Cerebellar nuclear complex (tissue), 1 donor: ENCODE results near the gene SNX19.
"Not testable (repeated sequence)": the region's sequence is repeated elsewhere in the genome, so short reads cannot be mapped to it uniquely, and the experiment has no call there.

ENCODE experiments used
- DNase-seq, 2 experiments: peaks; one replicate each; lab custom pipeline; 2025; lab: John Stamatoyannopoulos, UW

The SNX19 gene, protein sequence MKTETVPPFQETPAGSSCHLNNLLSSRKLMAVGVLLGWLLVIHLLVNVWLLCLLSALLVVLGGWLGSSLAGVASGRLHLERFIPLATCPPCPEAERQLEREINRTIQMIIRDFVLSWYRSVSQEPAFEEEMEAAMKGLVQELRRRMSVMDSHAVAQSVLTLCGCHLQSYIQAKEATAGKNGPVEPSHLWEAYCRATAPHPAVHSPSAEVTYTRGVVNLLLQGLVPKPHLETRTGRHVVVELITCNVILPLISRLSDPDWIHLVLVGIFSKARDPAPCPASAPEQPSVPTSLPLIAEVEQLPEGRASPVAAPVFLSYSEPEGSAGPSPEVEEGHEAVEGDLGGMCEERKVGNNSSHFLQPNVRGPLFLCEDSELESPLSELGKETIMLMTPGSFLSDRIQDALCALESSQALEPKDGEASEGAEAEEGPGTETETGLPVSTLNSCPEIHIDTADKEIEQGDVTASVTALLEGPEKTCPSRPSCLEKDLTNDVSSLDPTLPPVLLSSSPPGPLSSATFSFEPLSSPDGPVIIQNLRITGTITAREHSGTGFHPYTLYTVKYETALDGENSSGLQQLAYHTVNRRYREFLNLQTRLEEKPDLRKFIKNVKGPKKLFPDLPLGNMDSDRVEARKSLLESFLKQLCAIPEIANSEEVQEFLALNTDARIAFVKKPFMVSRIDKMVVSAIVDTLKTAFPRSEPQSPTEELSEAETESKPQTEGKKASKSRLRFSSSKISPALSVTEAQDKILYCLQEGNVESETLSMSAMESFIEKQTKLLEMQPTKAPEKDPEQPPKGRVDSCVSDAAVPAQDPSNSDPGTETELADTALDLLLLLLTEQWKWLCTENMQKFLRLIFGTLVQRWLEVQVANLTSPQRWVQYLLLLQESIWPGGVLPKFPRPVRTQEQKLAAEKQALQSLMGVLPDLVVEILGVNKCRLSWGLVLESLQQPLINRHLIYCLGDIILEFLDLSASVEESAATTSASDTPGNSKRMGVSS

DNA sequence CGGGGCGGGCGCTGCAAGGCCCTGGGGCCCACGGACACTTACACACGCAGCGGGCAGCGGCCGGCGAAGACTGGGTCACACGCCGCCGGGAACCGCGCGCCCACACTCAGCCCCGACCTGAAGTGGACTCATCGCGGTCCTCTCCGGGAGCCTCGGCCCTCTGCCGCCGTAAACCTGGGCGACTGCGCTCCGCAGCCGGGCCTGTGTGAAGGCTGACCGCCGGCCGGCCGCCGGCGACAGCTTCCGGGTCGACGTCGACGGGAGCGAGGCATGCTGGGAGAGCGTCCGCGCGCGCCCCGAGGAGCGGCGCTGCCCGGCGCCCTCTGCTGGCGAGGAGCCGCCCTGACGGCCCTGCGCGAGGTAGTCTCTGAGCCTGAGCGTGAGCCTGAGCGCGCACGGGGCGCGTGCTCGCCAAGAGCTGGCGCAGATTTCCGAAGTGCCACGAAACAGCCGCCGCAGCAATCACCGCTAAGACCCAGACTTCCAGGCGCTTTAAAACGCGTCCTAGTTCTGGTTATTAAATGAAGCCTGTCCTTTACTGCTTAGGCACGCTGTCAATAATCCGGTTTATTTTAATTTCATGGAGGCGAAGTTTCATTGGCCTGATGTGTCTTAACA, at the start of gene SNX19:
SNX19 (minus strand) TSS at position 242 of the 618 bp plus-strand sequence. CDS start 540 bp downstream, outside the sequence.
- peak in 1 of 2 experiments; percentile 48 for DNase-seq

DNA sequence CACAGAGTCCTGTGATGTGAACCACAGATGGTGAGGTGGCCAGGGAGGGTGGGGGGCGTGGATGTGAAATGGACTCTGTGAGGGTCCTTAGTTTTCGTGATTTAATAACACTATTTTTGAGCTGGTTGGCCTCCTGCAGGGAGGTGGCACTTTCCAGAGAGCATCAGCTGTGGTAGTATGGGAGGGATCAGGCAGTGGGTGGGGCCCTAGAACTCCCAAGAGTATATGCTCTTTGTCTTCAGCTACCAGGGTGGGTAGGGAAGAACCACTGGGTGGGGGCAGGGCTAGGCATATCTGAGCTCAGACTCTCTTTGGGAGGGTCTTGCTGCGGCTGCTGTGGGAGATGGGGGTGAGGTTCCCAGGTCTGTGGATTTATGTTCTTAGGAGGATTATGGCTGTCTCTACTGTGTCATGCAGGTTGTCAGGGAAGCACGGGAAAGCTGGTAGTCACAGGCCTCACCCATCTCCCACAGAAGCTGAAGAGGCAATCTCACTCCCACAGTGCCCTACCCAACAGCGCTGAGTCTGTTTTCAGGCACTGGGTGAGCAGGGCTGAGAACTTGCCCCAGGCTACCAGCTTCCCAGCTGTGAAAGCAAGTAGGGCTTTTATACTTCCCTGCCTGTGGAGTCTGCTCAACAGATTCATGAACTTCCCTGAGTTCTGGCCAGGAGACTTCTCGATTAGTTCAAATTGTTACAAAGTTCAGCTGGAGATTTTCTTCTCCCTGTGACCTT, 47.9 kb upstream of the SNX19 start:
- no peak for DNase-seq

- DNase-seq: no peak
Observed at GRCh38 chr11:130947889-130948288, 31.6 kb upstream of the SNX19 start.

GRCh38 chr11:130947481-130947880, 31.2 kb upstream of the SNX19 start:
- DNase-seq: no peak

DNA sequence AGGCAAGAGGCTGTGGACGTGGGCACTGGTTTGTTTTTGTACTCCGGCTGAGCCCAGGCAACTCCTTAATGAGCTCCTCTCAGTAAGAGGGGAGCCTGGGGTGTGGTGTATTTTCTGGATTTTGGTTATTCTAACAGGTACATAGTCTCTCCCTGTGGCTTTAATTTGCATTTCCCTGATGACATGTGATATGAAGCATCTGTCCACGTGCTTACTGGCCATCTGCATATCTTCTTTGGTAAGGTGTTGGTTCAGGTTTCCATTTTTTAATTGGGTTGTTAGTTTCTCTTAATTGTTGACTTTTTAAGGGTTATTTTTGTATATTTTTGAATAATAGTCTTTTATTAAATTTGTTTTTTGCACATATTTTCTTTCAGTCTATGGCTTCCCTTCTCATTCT, 30.8 kb upstream of the SNX19 start:
- DNase-seq: no peak

DNA sequence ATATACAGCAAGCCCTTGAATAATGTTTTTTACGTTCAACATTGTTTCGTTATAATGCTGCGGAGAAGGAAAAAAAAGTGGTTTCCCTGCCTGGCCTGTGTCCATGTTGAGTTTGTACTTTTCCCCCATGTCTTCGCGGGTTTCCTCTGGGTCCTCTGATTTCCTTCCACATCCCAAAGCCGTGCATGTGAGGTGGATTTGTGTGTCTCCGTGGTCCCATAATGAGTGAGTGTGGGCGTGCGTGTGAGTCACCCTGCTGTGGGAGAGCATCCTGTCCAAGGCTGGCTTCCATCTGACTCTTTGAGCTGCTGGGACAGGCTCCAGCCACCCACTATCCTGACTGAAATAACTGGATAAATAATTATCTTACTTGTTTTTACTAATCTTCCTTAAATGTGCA, 29.6 kb upstream of the SNX19 start:
- no peak for DNase-seq

DNA sequence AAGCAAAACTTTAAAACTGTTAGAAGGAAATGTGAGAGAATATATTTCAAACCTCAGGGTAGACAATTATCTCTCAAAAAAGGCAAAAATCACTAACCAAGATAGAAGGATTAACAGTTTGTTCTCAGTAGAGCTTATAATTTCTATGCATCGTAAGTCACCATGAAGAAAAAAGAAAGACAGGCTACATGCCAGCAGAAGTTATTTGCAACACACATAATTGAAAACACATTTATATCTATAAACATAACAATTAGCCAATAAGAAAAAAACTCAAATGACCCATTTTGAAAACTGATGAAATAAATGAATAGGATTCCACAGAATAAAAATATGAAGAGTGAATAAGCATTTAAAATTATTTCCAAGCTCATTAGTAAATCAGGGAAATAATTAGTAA, 24.4 kb upstream of the SNX19 start:
- DNase-seq: no peak

GRCh38 chr11:130937051-130937450, 20.8 kb upstream of the SNX19 start:
- no peak for DNase-seq

DNA sequence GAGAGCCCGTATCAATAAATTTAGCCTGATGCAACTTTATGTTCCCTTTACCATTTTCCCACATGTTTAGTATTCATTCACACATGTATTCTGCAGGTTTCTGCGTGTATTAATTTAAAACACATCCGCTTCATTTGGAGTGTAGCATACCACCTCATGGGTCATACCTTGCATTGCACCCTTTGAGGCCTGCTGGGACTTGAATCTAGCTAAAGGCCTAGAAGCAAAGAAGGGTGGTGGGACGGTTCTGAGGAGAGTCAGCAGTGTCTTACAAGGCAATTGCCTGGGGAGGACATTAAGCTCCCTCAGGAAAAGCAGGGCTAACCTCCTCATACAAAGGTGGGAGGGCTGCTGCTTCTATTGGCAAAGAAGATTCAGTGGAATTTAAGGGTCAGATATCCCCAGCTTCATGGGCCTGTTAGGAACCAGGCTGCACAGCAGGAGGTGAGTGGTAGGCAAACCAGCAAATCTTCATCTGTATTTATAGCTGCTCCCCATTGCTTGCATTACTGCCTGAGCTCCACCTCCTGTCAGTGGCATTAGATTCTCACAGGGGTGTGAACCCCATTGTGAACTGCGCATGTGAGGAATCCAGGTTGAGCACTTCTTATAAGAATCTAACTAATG, 15.9 kb upstream of the SNX19 start:
- no peak for DNase-seq

- DNase-seq: no peak
Observed at GRCh38 chr11:130924750-130925149, 8.5 kb upstream of the SNX19 start.

DNA sequence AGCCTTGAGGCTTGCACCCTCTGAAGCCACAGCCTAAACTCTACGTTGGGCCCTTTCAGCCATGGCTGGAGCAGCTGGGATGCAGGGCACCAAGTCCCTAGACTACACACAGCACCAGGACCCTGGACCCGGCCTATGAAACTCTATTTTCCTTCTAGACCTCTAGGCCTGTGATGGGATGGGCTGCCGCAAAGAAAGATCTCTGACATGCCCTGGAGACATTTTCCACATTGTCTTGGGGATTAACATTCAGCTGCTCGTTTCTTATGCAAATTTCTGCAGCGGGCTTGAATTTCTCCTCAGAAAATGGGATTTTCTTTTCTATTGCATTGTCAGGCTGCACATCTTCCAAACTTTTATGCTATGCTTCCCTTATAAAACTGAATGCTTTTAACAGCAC, 4.3 kb upstream of the SNX19 start:
- not testable (repeated sequence) for DNase-seq

DNA sequence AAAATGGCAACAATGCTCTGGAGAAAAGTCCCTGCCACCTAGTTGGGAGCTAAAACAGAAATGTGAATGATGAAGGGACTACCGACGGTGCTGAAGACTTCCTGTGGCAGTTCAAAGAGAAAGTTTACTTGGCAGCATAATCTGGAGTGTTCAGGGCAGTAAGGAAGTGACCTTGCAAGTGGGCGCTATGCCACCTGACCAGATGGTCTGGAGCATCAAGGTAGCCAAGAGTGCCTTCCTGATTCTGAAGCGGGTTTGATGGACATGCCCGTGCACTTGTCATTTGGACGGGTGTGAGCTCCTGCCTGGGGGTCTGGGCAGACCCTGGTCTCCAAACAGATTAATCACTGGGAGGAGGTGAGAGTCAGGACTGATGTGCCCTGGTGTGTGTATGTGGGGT, 1.8 kb upstream of the SNX19 start:
- peak in 1 of 2 experiments; percentile 38 for DNase-seq

- peak in 1 of 2 experiments; percentile 29 for DNase-seq
Observed at GRCh38 chr11:130916910-130917309, 631 bp upstream of the SNX19 start.

DNA sequence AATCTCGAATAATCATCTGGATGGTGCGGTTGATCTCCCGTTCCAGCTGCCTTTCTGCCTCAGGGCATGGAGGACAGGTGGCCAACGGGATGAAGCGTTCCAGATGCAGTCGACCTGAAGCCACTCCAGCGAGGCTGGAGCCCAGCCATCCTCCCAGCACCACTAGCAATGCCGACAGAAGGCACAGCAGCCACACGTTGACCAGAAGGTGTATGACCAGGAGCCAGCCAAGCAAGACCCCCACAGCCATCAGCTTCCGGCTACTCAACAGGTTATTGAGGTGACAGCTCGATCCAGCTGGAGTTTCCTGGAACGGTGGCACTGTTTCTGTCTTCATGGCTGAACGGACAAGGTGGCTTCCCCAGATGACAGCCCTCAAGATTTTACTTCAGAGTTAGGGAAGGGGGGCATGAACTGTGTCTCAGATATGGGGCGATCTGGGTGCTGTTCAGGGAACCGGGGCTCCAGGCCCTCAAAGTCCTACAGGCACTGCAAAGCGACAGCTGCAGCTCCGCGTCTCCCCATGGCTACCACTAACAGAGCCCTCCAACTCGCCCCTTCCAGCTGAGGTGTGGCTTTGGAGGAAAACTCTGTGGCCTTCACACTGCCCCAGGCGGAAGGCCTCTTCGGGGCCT, 559 bp downstream of the SNX19 start:
- no peak for DNase-seq

- DNase-seq: no peak
Observed at GRCh38 chr11:130913268-130913667, 3.0 kb downstream of the SNX19 start.

GRCh38 chr11:130912552-130912951, 3.7 kb downstream of the SNX19 start:
- no peak for DNase-seq

GRCh38 chr11:130911306-130911705, 5.0 kb downstream of the SNX19 start:
- no peak for DNase-seq

- no peak for DNase-seq
Observed at GRCh38 chr11:130909650-130910049, 6.6 kb downstream of the SNX19 start.

DNA sequence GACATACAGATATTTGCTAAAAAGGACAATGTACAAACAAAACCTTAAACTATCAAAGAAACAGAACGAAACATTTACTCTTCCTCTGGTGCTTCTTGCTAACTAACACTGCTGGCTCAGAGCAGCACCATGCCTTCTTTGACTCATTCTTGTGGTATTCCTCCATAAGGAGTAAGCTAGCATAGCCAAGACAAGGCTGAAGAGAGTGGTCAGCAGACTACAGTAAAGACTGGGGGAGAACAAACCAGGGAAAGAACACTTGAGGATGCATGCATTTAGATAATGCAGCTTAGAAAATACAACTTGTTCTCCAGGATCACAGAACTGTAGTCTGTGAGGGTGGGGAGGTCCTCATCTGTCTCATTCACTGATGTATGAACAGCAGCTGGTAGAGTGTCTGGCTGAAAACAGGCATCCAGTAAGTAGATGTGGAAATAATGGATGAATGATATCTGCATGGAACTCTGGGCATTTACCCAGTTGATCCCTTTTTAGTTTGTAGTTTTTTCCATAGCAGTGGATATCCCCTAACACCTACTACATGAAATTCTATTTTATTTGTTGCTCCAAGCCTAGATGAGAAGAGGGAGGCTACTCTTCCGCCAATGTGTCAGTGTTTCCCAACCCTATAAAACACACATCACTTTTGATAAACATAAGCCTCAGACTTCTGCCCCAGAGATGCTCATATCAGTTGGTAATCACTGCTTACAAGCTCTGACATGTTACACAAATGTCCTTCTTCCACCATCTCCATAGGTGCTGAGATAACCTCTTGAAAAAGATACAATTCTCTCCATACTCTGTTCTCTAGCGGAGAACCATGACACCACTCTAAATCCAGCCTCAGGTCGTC, 7.3 kb downstream of the SNX19 start:
- no peak for DNase-seq

GRCh38 chr11:130908061-130908460, 8.2 kb downstream of the SNX19 start:
- DNase-seq: no peak
